H9 (cell line): ENCODE measurements around the gene ACR. TPM values are rescaled to one million over a fixed set of nuclear protein-coding genes. Genes with fewer than 3 reads are reported as not detected.

Experiments used
- DNase-seq: peaks from one replicate; pipeline ENCODE4 v3.0.0-alpha.2; 2017
- H2AFZ ChIP-seq: one replicate; pipeline ENCODE4 v1.6.1; 2013; ENCODE audit warnings: mild to moderate bottlenecking, low read length, control low read depth, moderate library complexity
- H2AK5ac ChIP-seq: 2 replicates; pipeline ENCODE4 v1.6.1; 2013; ENCODE audit warnings: low read length, control low read depth, mixed read lengths; ENCODE audit not compliant: insufficient read length
- H2BK120ac ChIP-seq: one replicate; pipeline ENCODE4 v1.6.1; 2013; ENCODE audit warnings: low read depth, mild to moderate bottlenecking, low read length, control low read depth, inconsistent platforms; ENCODE audit not compliant: poor library complexity, severe bottlenecking
- H2BK12ac ChIP-seq: 2 replicates; pipeline ENCODE4 v1.6.1; 2013; ENCODE audit warnings: low read length, control low read depth, mixed read lengths, low read depth; ENCODE audit not compliant: insufficient read length
- H2BK15ac ChIP-seq: 2 replicates; pipeline ENCODE4 v1.6.1; 2013; ENCODE audit warnings: low read depth, low read length, control low read depth
- H2BK20ac ChIP-seq: one replicate; pipeline ENCODE4 v1.6.1; 2013; ENCODE audit warnings: low read depth, mild to moderate bottlenecking, low read length, control low read depth, inconsistent platforms; ENCODE audit not compliant: poor library complexity, severe bottlenecking
- H2BK5ac ChIP-seq: 2 replicates; pipeline ENCODE4 v1.6.1; 2013; ENCODE audit warnings: low read length, control low read depth, mixed read lengths; ENCODE audit not compliant: insufficient read length
- H3K14ac ChIP-seq: 2 replicates; pipeline ENCODE4 v1.6.1; 2013; ENCODE audit warnings: low read length, control low read depth; ENCODE audit not compliant: insufficient read depth
- H3K18ac ChIP-seq: 2 replicates; pipeline ENCODE4 v1.6.1; 2013; ENCODE audit warnings: low read depth, mild to moderate bottlenecking, mixed read lengths, low read length, control low read depth; ENCODE audit not compliant: insufficient read length
- H3K23ac ChIP-seq: 2 replicates; pipeline ENCODE4 v1.6.1; 2013; ENCODE audit warnings: low read length, control low read depth, mixed read lengths, low read depth; ENCODE audit not compliant: insufficient read length
- H3K23me2 ChIP-seq: 2 replicates; pipeline ENCODE4 v1.6.1; 2013; ENCODE audit warnings: low read depth, mild to moderate bottlenecking, mixed read lengths, low read length, control low read depth; ENCODE audit not compliant: insufficient read length, poor library complexity, severe bottlenecking
- H3K27ac ChIP-seq: 2 replicates; pipeline ENCODE4 v1.5.1; 2013; ENCODE audit warnings: low read length, control low read depth, mixed read lengths, low read depth; ENCODE audit not compliant: insufficient read length
- H3K27me3 ChIP-seq: 2 replicates; pipeline ENCODE4 v1.6.1; 2013; ENCODE audit warnings: low read length, control low read depth, inconsistent platforms; ENCODE audit not compliant: insufficient read depth
- H3K4ac ChIP-seq: 2 replicates; pipeline ENCODE4 v1.6.1; 2013; ENCODE audit warnings: low read depth, mild to moderate bottlenecking, control low read depth, inconsistent platforms, low read length, moderate library complexity
- H3K4me1 ChIP-seq: 2 replicates; pipeline ENCODE4 v1.6.1; 2013; ENCODE audit warnings: low read length, control low read depth, inconsistent platforms; ENCODE audit not compliant: insufficient read depth
- H3K4me2 ChIP-seq: 2 replicates; pipeline ENCODE4 v1.6.1; 2013; ENCODE audit warnings: low read length, control low read depth, mixed read lengths; ENCODE audit not compliant: insufficient read length, insufficient read depth
- H3K56ac ChIP-seq: 2 replicates; pipeline ENCODE4 v1.6.1; 2013; ENCODE audit warnings: low read depth, mild to moderate bottlenecking, mixed read lengths, low read length, control low read depth; ENCODE audit not compliant: insufficient read length
- H3K79me1 ChIP-seq: 2 replicates; pipeline ENCODE4 v1.6.1; 2013; ENCODE audit warnings: low read depth, mild to moderate bottlenecking, moderate library complexity, low read length, control low read depth, inconsistent platforms; ENCODE audit not compliant: insufficient read depth, poor library complexity, severe bottlenecking
- H3K79me2 ChIP-seq: 2 replicates; pipeline ENCODE4 v1.6.1; 2013; ENCODE audit warnings: low read length, control low read depth, inconsistent platforms; ENCODE audit not compliant: insufficient read depth
- H3K9ac ChIP-seq: 2 replicates; pipeline ENCODE4 v1.6.1; 2013; ENCODE audit warnings: low read length, control low read depth, mixed read lengths; ENCODE audit not compliant: insufficient read length; ENCODE audit errors: extremely low read depth
- H3K9me3 ChIP-seq: one replicate; pipeline ENCODE4 v1.6.1; 2013; ENCODE audit warnings: low read depth, low read length, inconsistent platforms; ENCODE audit not compliant: control insufficient read depth
- H3T11ph ChIP-seq: one replicate; pipeline ENCODE4 v1.6.1; 2013; ENCODE audit warnings: mild to moderate bottlenecking, low read length, control low read depth, inconsistent platforms
- H4K20me1 ChIP-seq: one replicate; pipeline ENCODE4 v1.6.1; 2013; ENCODE audit not compliant: control insufficient read depth, insufficient read length, insufficient read depth
- H4K5ac ChIP-seq: 2 replicates; pipeline ENCODE4 v1.6.1; 2013; ENCODE audit warnings: low read depth, mild to moderate bottlenecking, mixed read lengths, low read length, control low read depth; ENCODE audit not compliant: insufficient read length
- H4K8ac ChIP-seq: replicated peaks from 2 replicates; pipeline ENCODE4 v1.6.1; 2013; ENCODE audit warnings: low read length, control low read depth, mixed read lengths, low read depth; ENCODE audit not compliant: insufficient read length
- H4K91ac ChIP-seq: 2 replicates; pipeline ENCODE4 v1.6.1; 2013; ENCODE audit warnings: low read depth, mild to moderate bottlenecking, moderate library complexity, mixed read lengths, low read length, control low read depth; ENCODE audit not compliant: insufficient read length
- H3K27ac Mint-ChIP-seq, 3 experiments: 2 replicates in 2 of 3; 3 replicates in 1 of 3; pipeline ENCODE4 v1.8.0; 2020 to 2021; ENCODE audit warnings: mixed read lengths in 3 of 3, mild to moderate bottlenecking in 1 of 3, moderate library complexity in 1 of 3
- H3K27me3 Mint-ChIP-seq: 2 replicates; pipeline ENCODE4 v1.8.0; 2021; ENCODE audit warnings: low read depth, mild to moderate bottlenecking, moderate library complexity, mixed read lengths
- H3K36me3 Mint-ChIP-seq, 3 experiments: 2 replicates in 2 of 3; 3 replicates in 1 of 3; pipeline ENCODE4 v1.8.0; 2020 to 2021; ENCODE audit warnings: low read depth in 3 of 3, mixed read lengths in 3 of 3; ENCODE audit not compliant: insufficient read depth in 1 of 3
- H3K4me1 Mint-ChIP-seq, 2 experiments: 2 replicates each; pipeline ENCODE4 v1.8.0; 2020; ENCODE audit warnings: mixed read lengths in 2 of 2
- H3K4me3 Mint-ChIP-seq, 2 experiments: 2 replicates in 1 of 2; 3 replicates in 1 of 2; pipeline ENCODE4 v1.8.0; 2020 to 2021; ENCODE audit warnings: mild to moderate bottlenecking in 2 of 2, mixed read lengths in 2 of 2, moderate library complexity in 1 of 2
- H3K9me3 Mint-ChIP-seq, 2 experiments: 2 replicates in 1 of 2; 3 replicates in 1 of 2; pipeline ENCODE4 v1.8.0; 2020; ENCODE audit warnings: mild to moderate bottlenecking in 2 of 2, mixed read lengths in 2 of 2, moderate library complexity in 1 of 2
- WGBS: extraction: QIAGEN DNeasy Blood & Tissue Kit; methylation state at CpG from one replicate; pipeline ENCODE4 v1.1.7; 2013; ENCODE audit warnings: missing lambda C conversion rate, low lambda C conversion rate, mixed read lengths; ENCODE audit not compliant: insufficient read length; ENCODE audit errors: extremely low coverage; 5-methylcytosine and 5-hydroxymethylcytosine counted together
- total RNA-seq: library from RNA; stranded (reverse); gene quantifications from 2 replicates; pipeline ENCODE4 v1.2.1, GENCODE V29; 2021
- TF ChIP-seq, protein P1 (sequence below): fragments of 200-600 bp; sonication (generic); conservative IDR thresholded peaks from 3 replicates; pipeline ENCODE4 v1.8.0; 2021; ENCODE audit warnings: antibody characterized with exemption, mild to moderate bottlenecking

ACR gene
- total RNA-seq, 1 experiment from 2014 or later: 0.35 TPM

- no peaks in the 10 kb centered on the region for H3K4me1 ChIP-seq
- Mint-ChIP-seq H3K27me3 (peaks cover 73% of the 10 kb centered on the region), H3K4me1 (peaks cover 0 to 10% of the 10 kb centered on the region in 2 experiments; a peak in 3 of 4 replicates), H3K27ac (no peak overlapping the region), H3K36me3 (no peaks in the 10 kb centered on the region), H3K9me3 (no peaks in the 10 kb centered on the region), H3K4me3 (no peak overlapping the region)
- no peak for DNase-seq
- H2BK20ac ChIP-seq: no peak overlapping the region
- no peak overlapping the region for H2AK5ac ChIP-seq
- no peak overlapping the region for H3K18ac ChIP-seq
- H2BK5ac ChIP-seq: no peak overlapping the region
- H3K79me2 ChIP-seq: no peaks in the 10 kb centered on the region
- no peak overlapping the region for H2BK120ac ChIP-seq
- no peaks in the 10 kb centered on the region for H3K79me1 ChIP-seq
- H3K23ac ChIP-seq: no peak overlapping the region
- no peaks in the 10 kb centered on the region for H3K9me3 ChIP-seq
- H2AFZ ChIP-seq: no peak overlapping the region
- no peak overlapping the region for H2BK15ac ChIP-seq
- H3K23me2 ChIP-seq: no peaks in the 10 kb centered on the region
- H4K5ac ChIP-seq: no peak overlapping the region
- no peak overlapping the region for H3K9ac ChIP-seq
- H4K8ac ChIP-seq: no peak overlapping the region
- H3T11ph ChIP-seq: no peak overlapping the region
- no peak overlapping the region for H3K27ac ChIP-seq
- no peak overlapping the region for H3K4me2 ChIP-seq
- no peak overlapping the region for H3K56ac ChIP-seq
- WGBS: no CpG with 5 or more reads among the region's 10 CpGs
- H3K14ac ChIP-seq: no peak overlapping the region
- no peak overlapping the region for H3K4ac ChIP-seq
- no peaks in the 10 kb centered on the region for H4K20me1 ChIP-seq
- no peak overlapping the region for H2BK12ac ChIP-seq
- TF ChIP-seq, protein P1, sequence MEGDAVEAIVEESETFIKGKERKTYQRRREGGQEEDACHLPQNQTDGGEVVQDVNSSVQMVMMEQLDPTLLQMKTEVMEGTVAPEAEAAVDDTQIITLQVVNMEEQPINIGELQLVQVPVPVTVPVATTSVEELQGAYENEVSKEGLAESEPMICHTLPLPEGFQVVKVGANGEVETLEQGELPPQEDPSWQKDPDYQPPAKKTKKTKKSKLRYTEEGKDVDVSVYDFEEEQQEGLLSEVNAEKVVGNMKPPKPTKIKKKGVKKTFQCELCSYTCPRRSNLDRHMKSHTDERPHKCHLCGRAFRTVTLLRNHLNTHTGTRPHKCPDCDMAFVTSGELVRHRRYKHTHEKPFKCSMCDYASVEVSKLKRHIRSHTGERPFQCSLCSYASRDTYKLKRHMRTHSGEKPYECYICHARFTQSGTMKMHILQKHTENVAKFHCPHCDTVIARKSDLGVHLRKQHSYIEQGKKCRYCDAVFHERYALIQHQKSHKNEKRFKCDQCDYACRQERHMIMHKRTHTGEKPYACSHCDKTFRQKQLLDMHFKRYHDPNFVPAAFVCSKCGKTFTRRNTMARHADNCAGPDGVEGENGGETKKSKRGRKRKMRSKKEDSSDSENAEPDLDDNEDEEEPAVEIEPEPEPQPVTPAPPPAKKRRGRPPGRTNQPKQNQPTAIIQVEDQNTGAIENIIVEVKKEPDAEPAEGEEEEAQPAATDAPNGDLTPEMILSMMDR: no peak
- no peak overlapping the region for H4K91ac ChIP-seq
- peaks cover 11% of the 10 kb centered on the region for H3K27me3 ChIP-seq
Measured at GRCh38 chr22:50734343-50734771, 3.6 kb upstream of the ACR start.
